WTC11 (cell line): ENCODE results near the gene ACSL1. TPM values are rescaled to one million over a fixed set of nuclear protein-coding genes. Genes with fewer than 3 reads are reported as not detected.
"Not testable (repeated sequence)": the region's sequence is repeated elsewhere in the genome, so short reads cannot be mapped to it uniquely, and the experiment has no call there.

ENCODE experiments used
- ATAC-seq: fragments of 200-7000 bp; cut with Tn5 transposase; 2 replicates; pipeline ENCODE4 v1.10.0; 2021; ENCODE audit warnings: mild to moderate bottlenecking, moderate library complexity
- CTCF ChIA-PET: fragments of 300-600 bp; sonication (Branson Sonifier 250); formaldehyde crosslinking; loops from one replicate; lab custom pipeline; 2021; ENCODE audit warnings: antibody characterized with exemption; lab: Charles Lee
- POLR2A ChIA-PET: fragments of 350-600 bp; sonication (Branson Sonifier 250); formaldehyde crosslinking; loops from one replicate; lab custom pipeline; 2021; ENCODE audit warnings: antibody characterized with exemption; lab: Charles Lee
- DNase-seq: peaks from one replicate; pipeline ENCODE4 v3.0.0; 2021; ENCODE audit warnings: low spot score
- H3K27ac Mint-ChIP-seq: 2 replicates; pipeline ENCODE4 v1.8.0; 2021; ENCODE audit warnings: mixed read lengths
- H3K27me3 Mint-ChIP-seq: 2 replicates; pipeline ENCODE4 v1.8.0; 2021; ENCODE audit warnings: low read depth, mild to moderate bottlenecking, moderate library complexity, mixed read lengths
- H3K36me3 Mint-ChIP-seq: 2 replicates; pipeline ENCODE4 v1.8.0; 2021; ENCODE audit warnings: mixed read lengths
- H3K4me1 Mint-ChIP-seq: 2 replicates; pipeline ENCODE4 v1.8.0; 2022; ENCODE audit warnings: mixed read lengths
- H3K4me3 Mint-ChIP-seq: 2 replicates; pipeline ENCODE4 v1.8.0; 2021; ENCODE audit warnings: mild to moderate bottlenecking, moderate library complexity, mixed read lengths
- H3K9me3 Mint-ChIP-seq: 2 replicates; pipeline ENCODE4 v1.8.0; 2021; ENCODE audit warnings: mixed read lengths
- CBFB ChIP-seq: sonication (generic); formaldehyde crosslinking; IDR thresholded peaks from 2 replicates; pipeline ENCODE4 v1.8.1; 2022; ENCODE audit warnings: mild to moderate bottlenecking, low read depth, missing genetic modification reagents
- CREB1 ChIP-seq: sonication (generic); formaldehyde crosslinking; IDR thresholded peaks from 2 replicates; pipeline ENCODE4 v1.8.0; 2023; ENCODE audit warnings: mild to moderate bottlenecking, missing genetic modification reagents
- CTCF ChIP-seq: fragments of 200-600 bp; IDR thresholded peaks from 2 replicates; pipeline ENCODE4 v1.8.0; 2022; ENCODE audit warnings: antibody characterized with exemption
- FOXK1 ChIP-seq: sonication (generic); formaldehyde crosslinking; IDR thresholded peaks from 2 replicates; pipeline ENCODE4 v1.8.0; 2022; ENCODE audit warnings: mild to moderate bottlenecking, moderate library complexity, missing genetic modification reagents
- GRHL2 ChIP-seq: fragments of 250-450 bp; sonication (Bioruptor Pico); IDR thresholded peaks from 2 replicates; pipeline ENCODE4 v1.8.0; 2022; ENCODE audit warnings: mild to moderate bottlenecking, moderate library complexity; ENCODE audit not compliant: insufficient replicate concordance, severe bottlenecking
- GTF2I ChIP-seq: fragments of 250-450 bp; sonication (Bioruptor Pico); conservative IDR thresholded peaks from 2 replicates; pipeline ENCODE4 v1.4.0; 2021; ENCODE audit warnings: mild to moderate bottlenecking
- MYBL2 ChIP-seq: sonication (generic); formaldehyde crosslinking; IDR thresholded peaks from 2 replicates; pipeline ENCODE4 v1.8.1; 2023; ENCODE audit warnings: mild to moderate bottlenecking, moderate library complexity, missing genetic modification reagents
- NFYB ChIP-seq: sonication (generic); formaldehyde crosslinking; conservative IDR thresholded peaks from 2 replicates; pipeline ENCODE4 v1.8.0; 2022; ENCODE audit warnings: low read depth, missing genetic modification reagents
- SMAD3 ChIP-seq: sonication (generic); formaldehyde crosslinking; IDR thresholded peaks from 2 replicates; pipeline ENCODE4 v1.8.0; 2022; ENCODE audit warnings: missing genetic modification reagents, mild to moderate bottlenecking, borderline replicate concordance
- SOX15 ChIP-seq: fragments of 250-450 bp; sonication (Bioruptor Pico); IDR thresholded peaks from 2 replicates; pipeline ENCODE4 v1.9.0; 2021; ENCODE audit warnings: mild to moderate bottlenecking
- SP1 ChIP-seq: sonication (generic); formaldehyde crosslinking; conservative IDR thresholded peaks from 2 replicates; pipeline ENCODE4 v1.8.1; 2022; ENCODE audit warnings: missing genetic modification reagents
- TEAD4 ChIP-seq: sonication (generic); formaldehyde crosslinking; IDR thresholded peaks from 2 replicates; pipeline ENCODE4 v1.8.0; 2022; ENCODE audit warnings: mild to moderate bottlenecking, missing genetic modification reagents
- ZNF121 ChIP-seq: sonication (generic); formaldehyde crosslinking; IDR thresholded peaks from 2 replicates; pipeline ENCODE4 v1.8.0; 2023; ENCODE audit warnings: missing genetic modification reagents
- ZNF263 ChIP-seq: sonication (generic); formaldehyde crosslinking; IDR thresholded peaks from 2 replicates; pipeline ENCODE4 v1.8.1; 2022; ENCODE audit warnings: low read depth, mild to moderate bottlenecking, moderate library complexity, missing genetic modification reagents
- ZNF416 ChIP-seq: fragments of 250-450 bp; sonication (Bioruptor Pico); IDR thresholded peaks from 2 replicates; pipeline ENCODE4 v1.9.0; 2021; ENCODE audit warnings: mild to moderate bottlenecking, inconsistent platforms
- total RNA-seq: library from RNA; stranded (reverse); gene quantifications from 3 replicates; pipeline ENCODE4 v1.2.3, GENCODE V29; 2021
- TF ChIP-seq, protein P1 (sequence below): sonication (generic); formaldehyde crosslinking; IDR thresholded peaks from 2 replicates; pipeline ENCODE4 v1.8.1; 2022; ENCODE audit warnings: mild to moderate bottlenecking, missing genetic modification reagents, moderate library complexity, borderline replicate concordance
- TF ChIP-seq, protein P2 (sequence below): sonication (generic); formaldehyde crosslinking; conservative IDR thresholded peaks from 2 replicates; pipeline ENCODE4 v1.8.1; 2022; ENCODE audit warnings: mild to moderate bottlenecking, missing genetic modification reagents
- TF ChIP-seq, protein P3 (sequence below): sonication (generic); formaldehyde crosslinking; IDR thresholded peaks from 2 replicates; pipeline ENCODE4 v1.8.1; 2023; ENCODE audit warnings: mild to moderate bottlenecking, missing genetic modification reagents
- TF ChIP-seq, protein P4 (sequence below): sonication (generic); formaldehyde crosslinking; IDR thresholded peaks from 2 replicates; pipeline ENCODE4 v1.8.0; 2022; ENCODE audit warnings: missing genetic modification reagents
- TF ChIP-seq, protein P5 (sequence below): fragments of 250-450 bp; sonication (Bioruptor Pico); IDR thresholded peaks from 2 replicates; pipeline ENCODE4 v1.9.0; 2021; ENCODE audit warnings: mild to moderate bottlenecking

The ACSL1 gene
- total RNA-seq, 1 experiment from 2014 or later = 6.6 TPM

DNA sequence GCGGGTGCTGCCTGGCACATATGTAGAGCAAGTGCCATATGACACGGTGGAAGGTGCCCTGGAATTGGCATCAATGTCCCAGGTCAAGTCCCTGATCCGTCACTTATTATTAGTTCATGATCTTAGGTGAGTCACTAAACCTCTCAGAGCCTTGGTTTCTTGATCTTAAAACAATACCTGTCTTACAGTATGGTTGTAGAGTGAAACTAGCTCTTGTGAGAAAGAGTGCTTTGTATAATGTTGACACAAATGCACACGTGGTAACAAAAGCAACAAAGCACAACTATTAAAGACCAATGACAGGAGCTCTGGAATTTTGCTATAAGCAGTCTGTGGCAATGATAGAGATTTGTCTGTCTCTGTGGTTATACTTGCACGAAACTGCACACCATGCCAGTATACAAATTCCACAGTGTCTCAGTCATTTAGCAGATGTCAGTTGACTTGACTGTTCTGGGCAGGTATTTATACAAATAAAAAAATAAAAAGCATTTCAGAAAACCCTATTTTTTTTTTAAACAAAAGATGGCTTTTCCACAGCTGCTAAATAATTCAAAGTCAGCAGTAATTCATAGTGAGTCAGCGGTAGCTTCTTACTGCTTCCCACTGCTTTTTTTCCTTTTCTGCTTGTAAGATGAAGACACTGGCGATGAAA is 19.7 kb upstream of the ACSL1 start:
- no peak for ATAC-seq
- no peak overlapping the region for H3K4me3 Mint-ChIP-seq
- POLR2A ChIA-PET = interaction anchor here (0.7 kb wide), 1 partner anchor 39 kb away, joined by 3 read pairs; no protein-coding TSS in a partner anchor

GRCh38 chr4:184844742-184845141 is 19.0 kb upstream of the ACSL1 start:
- DNase-seq = no peak
- POLR2A ChIA-PET = interaction anchor here (0.7 kb wide), 1 partner anchor 17 kb away, joined by 4 read pairs; no protein-coding TSS in a partner anchor
- H3K27ac Mint-ChIP-seq = no peak overlapping the region
- no peak overlapping the region for H3K4me3 Mint-ChIP-seq
- TF ChIP-seq, protein P1, sequence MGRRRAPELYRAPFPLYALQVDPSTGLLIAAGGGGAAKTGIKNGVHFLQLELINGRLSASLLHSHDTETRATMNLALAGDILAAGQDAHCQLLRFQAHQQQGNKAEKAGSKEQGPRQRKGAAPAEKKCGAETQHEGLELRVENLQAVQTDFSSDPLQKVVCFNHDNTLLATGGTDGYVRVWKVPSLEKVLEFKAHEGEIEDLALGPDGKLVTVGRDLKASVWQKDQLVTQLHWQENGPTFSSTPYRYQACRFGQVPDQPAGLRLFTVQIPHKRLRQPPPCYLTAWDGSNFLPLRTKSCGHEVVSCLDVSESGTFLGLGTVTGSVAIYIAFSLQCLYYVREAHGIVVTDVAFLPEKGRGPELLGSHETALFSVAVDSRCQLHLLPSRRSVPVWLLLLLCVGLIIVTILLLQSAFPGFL (CRISPR knock-in tag) = no peak
- TF ChIP-seq NFYB (CRISPR knock-in tag) (no peak), CTCF (no peak)
- TF ChIP-seq, protein P2, sequence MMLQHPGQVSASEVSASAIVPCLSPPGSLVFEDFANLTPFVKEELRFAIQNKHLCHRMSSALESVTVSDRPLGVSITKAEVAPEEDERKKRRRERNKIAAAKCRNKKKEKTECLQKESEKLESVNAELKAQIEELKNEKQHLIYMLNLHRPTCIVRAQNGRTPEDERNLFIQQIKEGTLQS (CRISPR knock-in tag) = no peak
- H3K36me3 Mint-ChIP-seq = no peaks in the 10 kb centered on the region
- no peaks in the 10 kb centered on the region for H3K4me1 Mint-ChIP-seq
- H3K9me3 Mint-ChIP-seq = no peaks in the 10 kb centered on the region
- no peaks in the 10 kb centered on the region; the same call in 1 of the 2 replicates for H3K27me3 Mint-ChIP-seq
- CTCF ChIA-PET = interaction anchor here (0.7 kb wide), 1 partner anchor 271 kb away, joined by 5 read pairs; no protein-coding TSS in a partner anchor
- ATAC-seq = no peak

More for the DNA sequence above, 19.7 kb upstream of the ACSL1 start:
- Mint-ChIP-seq H3K4me1 (no peaks in the 10 kb centered on the region), H3K27me3 (no peaks in the 10 kb centered on the region; the same call in 1 of the 2 replicates), H3K36me3 (no peaks in the 10 kb centered on the region), H3K9me3 (no peaks in the 10 kb centered on the region), H3K27ac (no peak overlapping the region)
- CTCF ChIA-PET = no interaction called here
- DNase-seq = no peak
- TF ChIP-seq, protein P3, sequence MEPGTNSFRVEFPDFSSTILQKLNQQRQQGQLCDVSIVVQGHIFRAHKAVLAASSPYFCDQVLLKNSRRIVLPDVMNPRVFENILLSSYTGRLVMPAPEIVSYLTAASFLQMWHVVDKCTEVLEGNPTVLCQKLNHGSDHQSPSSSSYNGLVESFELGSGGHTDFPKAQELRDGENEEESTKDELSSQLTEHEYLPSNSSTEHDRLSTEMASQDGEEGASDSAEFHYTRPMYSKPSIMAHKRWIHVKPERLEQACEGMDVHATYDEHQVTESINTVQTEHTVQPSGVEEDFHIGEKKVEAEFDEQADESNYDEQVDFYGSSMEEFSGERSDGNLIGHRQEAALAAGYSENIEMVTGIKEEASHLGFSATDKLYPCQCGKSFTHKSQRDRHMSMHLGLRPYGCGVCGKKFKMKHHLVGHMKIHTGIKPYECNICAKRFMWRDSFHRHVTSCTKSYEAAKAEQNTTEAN = no peak
- TF ChIP-seq ZNF121 (CRISPR knock-in tag) = no peak
- no peak for TF ChIP-seq SMAD3 (CRISPR knock-in tag)

DNA sequence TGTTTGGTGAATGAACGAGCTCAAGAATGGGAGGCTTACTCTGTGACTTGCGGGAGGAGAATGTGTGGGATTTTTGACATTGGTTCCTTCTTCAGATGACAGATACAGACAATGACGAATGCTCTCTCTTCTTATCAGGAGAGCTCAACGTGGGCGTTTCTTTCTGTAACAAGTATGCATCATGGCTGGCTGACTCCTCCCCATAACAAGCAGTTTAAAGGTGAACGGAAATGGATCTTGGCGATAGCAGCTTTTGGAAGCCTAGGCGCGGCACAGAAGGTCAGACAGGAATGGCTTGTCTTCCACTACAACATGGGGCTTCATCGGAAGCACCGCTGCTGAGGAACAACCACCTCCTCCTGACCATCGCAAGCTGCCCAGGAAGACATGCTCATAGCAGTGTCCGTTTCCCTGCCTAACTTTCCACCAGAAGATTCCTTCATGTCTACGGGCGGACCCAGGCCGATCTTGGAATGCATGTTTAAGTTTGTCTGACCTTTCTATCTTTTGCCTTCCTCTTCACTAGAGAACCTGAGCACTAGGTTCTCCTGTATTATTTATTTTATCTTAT is 18.3 kb upstream of the ACSL1 start:
- Mint-ChIP-seq H3K36me3 (no peaks in the 10 kb centered on the region), H3K27me3 (no peaks in the 10 kb centered on the region; the same call in 1 of the 2 replicates), H3K9me3 (no peaks in the 10 kb centered on the region), H3K27ac (no peak overlapping the region), H3K4me1 (no peaks in the 10 kb centered on the region), H3K4me3 (no peak overlapping the region)
- POLR2A ChIA-PET = interaction anchor here (0.7 kb wide), 1 partner anchor 17 kb away, joined by 4 read pairs; no protein-coding TSS in a partner anchor
- no peak for DNase-seq
- no peak for ATAC-seq
- CTCF ChIA-PET = interaction anchor here (0.7 kb wide), 1 partner anchor 272 kb away, joined by 5 read pairs; no protein-coding TSS in a partner anchor
- TF ChIP-seq ZNF263 (CRISPR knock-in tag) (no peak), CREB1 (CRISPR knock-in tag) (no peak), GRHL2 (CRISPR knock-in tag) (no peak), CBFB (CRISPR knock-in tag) (no peak), SP1 (no peak), ZNF416 (no peak), FOXK1 (no peak), GTF2I (CRISPR knock-in tag) (no peak), SOX15 (CRISPR knock-in tag) (no peak), MYBL2 (CRISPR knock-in tag) (no peak), TEAD4 (CRISPR knock-in tag) (no peak)
- TF ChIP-seq, protein P4, sequence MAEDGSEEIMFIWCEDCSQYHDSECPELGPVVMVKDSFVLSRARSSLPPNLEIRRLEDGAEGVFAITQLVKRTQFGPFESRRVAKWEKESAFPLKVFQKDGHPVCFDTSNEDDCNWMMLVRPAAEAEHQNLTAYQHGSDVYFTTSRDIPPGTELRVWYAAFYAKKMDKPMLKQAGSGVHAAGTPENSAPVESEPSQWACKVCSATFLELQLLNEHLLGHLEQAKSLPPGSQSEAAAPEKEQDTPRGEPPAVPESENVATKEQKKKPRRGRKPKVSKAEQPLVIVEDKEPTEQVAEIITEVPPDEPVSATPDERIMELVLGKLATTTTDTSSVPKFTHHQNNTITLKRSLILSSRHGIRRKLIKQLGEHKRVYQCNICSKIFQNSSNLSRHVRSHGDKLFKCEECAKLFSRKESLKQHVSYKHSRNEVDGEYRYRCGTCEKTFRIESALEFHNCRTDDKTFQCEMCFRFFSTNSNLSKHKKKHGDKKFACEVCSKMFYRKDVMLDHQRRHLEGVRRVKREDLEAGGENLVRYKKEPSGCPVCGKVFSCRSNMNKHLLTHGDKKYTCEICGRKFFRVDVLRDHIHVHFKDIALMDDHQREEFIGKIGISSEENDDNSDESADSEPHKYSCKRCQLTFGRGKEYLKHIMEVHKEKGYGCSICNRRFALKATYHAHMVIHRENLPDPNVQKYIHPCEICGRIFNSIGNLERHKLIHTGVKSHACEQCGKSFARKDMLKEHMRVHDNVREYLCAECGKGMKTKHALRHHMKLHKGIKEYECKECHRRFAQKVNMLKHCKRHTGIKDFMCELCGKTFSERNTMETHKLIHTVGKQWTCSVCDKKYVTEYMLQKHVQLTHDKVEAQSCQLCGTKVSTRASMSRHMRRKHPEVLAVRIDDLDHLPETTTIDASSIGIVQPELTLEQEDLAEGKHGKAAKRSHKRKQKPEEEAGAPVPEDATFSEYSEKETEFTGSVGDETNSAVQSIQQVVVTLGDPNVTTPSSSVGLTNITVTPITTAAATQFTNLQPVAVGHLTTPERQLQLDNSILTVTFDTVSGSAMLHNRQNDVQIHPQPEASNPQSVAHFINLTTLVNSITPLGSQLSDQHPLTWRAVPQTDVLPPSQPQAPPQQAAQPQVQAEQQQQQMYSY (CRISPR knock-in tag) = no peak
- TF ChIP-seq, protein P5, sequence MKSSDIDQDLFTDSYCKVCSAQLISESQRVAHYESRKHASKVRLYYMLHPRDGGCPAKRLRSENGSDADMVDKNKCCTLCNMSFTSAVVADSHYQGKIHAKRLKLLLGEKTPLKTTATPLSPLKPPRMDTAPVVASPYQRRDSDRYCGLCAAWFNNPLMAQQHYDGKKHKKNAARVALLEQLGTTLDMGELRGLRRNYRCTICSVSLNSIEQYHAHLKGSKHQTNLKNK (CRISPR knock-in tag) = no peak

GRCh38 chr4:184839075-184839399 is 13.3 kb upstream of the ACSL1 start:
- H3K4me3 Mint-ChIP-seq, H3K27me3 Mint-ChIP-seq, H3K36me3 Mint-ChIP-seq, POLR2A ChIA-PET, DNase-seq, H3K27ac Mint-ChIP-seq, CTCF ChIA-PET, H3K9me3 Mint-ChIP-seq, ATAC-seq, H3K4me1 Mint-ChIP-seq: not testable (repeated sequence)
